Activated T-cell treated with anti-CD3 and anti-CD28 coated beads for 4 hours (primary cell): ENCODE measurements around the gene ACKR1.
A peak's percentile ranks its signal among the peaks of the same experiment; 100 is the strongest.

ENCODE experiments used
- DNase-seq: peaks from one replicate; pipeline ENCODE4 v3.0.0-alpha.2; 2020

The ACKR1 gene

DNA sequence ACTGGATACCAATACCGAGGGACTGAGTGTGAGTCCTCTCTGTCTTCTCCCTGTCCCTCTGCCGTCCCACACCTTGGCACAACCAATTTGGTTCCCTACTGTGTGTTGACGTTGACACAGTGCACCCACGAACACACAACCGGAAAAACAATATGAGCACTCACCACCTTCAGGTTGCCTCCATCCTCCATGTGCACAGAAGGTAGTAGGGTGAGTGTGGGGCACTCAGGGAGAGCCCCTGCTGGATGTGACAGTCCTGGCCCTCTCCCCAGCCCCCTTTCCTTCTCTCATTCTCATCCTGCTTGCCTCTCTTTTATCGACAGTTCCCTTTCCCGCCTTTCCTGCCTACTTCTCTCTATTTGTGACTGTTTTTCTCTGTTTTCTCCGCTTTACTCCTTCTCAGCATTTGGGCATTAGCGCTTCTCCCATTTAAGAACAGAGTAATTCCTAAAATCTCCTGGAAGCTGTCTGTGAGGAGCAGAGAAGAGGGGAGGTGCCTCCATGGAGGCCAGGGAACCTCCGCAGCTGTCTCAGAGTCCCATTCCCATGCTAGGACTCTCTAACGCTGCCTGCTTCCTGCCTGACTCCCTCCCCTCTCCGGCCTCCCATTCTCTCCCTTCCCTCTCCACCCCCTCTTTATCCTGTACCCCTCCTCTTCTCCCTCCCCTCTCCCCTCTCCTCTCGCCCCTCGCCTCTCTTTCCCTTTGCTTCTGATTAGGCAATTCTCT, 16.9 kb upstream of the ACKR1 start:
- no peak for DNase-seq

DNA sequence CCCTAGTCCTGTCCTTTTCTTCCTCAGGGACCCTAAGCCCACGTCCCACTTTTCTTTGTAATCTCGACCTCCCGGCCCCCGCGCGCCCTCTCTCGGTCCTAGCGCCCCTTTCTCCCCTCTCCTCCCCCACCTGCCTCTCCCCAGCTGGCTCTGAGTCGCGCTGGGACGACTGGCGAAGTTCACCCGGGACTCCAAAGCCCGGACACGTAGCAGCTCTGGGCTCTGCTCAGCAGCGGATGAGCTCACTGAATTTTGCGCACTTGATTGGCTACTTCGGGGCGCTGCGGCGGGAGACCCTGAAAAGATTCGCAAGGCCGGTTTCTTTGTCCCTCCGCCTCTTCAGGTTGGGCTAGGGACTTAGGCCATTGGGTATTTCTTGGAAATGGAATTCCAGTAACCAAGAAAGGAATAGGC, 16.3 kb upstream of the ACKR1 start:
- no peak for DNase-seq

DNA sequence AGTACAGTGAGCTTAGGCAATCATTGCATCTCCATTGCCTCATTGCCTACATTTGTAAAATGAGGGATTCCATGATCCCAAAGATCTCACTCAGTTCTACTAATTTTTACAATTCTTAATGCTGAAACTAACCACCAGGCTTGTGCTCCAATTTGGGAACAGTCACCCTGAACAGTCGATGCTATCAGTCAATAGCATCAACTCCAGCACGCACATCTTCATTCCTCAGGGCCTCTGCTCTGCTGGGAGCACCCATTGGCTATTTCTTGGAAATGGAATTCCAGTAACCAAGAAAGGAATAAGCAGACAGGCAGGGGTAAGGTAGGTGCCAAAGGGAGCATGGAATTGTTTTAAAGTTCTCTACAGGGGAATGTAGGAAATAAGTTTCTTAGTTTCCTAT, 14.2 kb upstream of the ACKR1 start:
- no peak for DNase-seq

DNA sequence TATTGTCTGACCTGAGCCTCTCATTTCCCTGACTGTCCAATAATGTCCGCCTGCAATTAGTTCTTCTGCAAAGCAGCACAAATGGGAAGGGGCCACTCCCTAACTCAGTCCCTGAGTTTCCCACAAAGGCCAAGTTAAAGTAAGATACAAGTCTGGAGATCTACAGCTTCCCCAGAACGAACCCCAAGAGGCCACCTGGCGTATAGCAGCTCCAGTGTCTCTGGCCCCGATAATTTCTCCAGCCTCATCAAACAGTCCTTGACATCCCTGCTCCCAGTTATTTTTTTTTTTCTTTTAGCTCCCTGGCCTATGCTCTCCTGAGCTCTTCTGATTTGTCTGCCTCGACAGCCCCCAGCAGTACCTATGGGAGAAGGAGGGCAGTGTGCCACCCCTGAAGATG, 8.1 kb upstream of the ACKR1 start:
- no peak for DNase-seq

DNA sequence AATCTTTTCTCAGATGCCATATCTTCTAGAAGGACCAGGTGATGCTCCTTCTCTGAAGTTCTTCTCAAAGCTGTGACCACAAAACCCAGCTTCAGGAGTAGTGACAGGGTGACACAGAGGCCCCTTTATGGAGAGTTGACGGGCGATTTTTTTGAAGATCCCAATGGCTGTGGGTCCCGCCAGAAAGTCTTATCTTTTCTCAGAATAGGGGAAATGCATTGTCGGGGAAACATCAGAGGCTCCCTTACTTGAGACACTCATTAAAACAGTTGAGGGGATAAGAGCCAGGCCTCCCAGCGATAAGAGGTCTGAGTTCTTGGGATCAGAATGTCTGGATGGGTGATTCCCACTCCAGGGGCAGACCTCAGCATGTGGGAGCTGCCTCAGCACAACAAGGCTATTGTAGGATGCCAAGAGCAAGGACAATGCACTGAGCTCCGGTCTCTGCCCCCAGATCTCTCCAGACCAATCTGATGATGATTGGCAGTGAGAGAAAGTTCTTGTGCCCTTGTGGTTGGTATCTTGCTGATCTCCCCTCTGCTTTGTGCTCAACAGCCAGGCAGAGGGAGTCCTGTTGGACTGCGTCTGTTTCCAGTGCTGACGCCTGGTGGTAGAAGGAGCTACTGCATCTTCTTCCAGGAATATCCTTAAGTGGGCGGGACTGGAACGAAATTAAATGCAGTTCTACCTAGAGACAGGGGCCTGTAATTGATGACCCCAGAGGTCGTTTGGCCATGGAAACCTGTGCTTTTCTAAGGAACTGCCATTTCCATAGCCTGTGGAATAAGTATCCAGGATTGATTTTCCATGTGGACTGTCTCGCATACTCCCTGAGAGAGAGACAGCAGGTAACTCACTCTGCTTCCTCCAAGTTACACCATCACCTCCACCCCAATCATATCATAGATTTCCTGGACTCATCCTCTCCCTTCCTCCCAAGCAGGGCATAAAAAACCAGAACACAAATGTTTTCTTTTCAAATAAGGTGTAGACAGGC, 6.8 kb upstream of the ACKR1 start:
- peak; percentile 21 for DNase-seq

DNA sequence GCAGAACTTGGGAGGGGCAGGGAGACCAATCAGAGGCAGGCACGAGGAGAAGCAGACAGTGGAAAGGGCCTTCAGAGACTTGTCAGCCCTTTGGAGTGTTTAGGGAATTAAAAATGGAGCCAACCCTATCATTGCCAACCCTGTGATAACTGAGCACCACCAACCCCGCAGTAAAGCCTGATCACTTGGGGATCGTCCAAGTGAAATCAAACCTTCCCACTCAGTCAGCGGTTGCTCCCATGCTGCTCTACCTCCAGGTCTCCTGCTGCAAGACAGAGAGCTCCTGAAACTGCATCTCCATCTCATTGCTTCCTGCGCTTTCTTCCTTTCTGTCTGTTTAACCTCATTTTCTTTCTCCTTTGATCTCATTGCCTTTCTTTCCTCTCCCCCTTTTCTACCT, 4.8 kb upstream of the ACKR1 start:
- no peak for DNase-seq

DNA sequence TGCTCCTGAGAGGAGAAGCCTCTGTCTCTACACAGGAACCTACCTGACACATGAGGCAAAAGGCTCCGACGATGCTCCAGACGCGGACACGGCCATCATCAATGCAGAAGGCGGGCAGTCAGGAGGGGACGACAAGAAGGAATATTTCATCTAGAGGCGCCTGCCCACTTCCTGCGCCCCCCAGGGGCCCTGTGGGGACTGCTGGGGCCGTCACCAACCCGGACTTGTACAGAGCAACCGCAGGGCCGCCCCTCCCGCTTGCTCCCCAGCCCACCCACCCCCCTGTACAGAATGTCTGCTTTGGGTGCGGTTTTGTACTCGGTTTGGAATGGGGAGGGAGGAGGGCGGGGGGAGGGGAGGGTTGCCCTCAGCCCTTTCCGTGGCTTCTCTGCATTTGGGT, 3.9 kb upstream of the ACKR1 start:
- no peak for DNase-seq

DNA sequence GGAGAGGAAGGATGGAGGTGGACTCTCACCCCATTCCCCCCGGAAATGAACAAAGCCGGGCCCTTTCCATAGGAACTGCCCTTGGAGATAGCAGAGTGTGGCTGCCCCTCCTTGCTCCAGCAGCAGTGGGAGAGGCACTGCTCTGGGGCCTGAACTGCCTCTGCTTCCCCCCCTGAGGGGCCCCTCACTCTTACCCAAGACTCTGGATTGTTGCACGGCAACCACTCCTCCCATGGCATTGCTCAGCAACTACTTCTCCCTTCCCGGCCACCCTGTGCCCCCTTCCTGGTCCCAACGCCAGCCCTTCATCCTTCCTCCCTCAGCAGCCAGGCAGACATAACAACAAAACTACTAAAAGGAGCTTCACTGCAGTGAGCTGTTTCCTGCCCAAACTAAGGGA, 3.0 kb upstream of the ACKR1 start:
- DNase-seq: no peak

DNA sequence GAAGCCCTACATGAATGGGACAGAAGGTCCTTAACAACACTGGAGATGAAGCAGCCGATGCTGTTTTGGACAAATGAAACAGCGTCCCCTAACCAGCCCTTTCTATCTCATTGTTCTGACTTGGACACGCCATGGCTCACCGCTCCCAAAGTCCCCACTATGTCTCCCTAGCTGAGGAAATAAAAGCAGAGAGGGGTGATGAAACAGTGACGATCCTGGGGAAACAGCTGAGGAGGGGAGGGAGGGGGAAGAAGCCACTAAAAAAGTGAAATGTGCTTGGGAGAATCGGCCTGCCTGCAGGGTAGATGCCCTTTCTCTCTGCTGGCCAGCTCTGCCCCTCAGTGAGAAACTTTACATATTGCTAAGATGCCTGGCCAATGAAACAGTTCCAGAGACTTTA, 1.1 kb upstream of the ACKR1 start:
- DNase-seq: no peak

DNA sequence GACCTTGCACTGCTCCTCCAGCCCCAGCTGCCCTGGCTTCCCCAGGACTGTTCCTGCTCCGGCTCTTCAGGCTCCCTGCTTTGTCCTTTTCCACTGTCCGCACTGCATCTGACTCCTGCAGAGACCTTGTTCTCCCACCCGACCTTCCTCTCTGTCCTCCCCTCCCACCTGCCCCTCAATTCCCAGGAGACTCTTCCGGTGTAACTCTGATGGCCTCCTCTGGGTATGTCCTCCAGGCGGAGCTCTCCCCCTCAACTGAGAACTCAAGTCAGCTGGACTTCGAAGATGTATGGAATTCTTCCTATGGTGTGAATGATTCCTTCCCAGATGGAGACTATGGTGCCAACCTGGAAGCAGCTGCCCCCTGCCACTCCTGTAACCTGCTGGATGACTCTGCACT, 550 bp downstream of the ACKR1 start:
- DNase-seq: no peak

DNA sequence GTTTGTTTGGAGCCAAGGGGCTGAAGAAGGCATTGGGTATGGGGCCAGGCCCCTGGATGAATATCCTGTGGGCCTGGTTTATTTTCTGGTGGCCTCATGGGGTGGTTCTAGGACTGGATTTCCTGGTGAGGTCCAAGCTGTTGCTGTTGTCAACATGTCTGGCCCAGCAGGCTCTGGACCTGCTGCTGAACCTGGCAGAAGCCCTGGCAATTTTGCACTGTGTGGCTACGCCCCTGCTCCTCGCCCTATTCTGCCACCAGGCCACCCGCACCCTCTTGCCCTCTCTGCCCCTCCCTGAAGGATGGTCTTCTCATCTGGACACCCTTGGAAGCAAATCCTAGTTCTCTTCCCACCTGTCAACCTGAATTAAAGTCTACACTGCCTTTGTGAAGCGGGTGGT, 1.4 kb downstream of the ACKR1 start:
- no peak for DNase-seq

DNA sequence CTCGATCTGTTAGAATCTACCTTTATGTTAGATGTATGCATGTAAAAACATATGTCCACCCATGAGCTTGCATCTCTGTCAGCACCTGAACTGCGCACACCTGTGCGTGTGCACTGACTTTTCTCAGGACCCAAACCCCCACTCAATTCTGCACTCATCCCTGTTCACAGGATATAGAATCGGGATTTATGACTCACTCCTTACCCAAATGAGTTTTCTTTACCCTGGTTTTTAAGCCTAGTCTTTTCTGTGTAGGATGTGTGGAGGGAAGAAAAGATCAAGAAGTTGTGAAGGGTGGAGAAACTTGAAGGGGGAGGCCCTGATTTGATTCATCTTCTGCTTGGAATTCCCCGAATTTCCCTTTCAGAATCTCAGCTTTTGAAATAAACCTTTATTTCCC, 2.4 kb downstream of the ACKR1 start:
- DNase-seq: no peak

DNA sequence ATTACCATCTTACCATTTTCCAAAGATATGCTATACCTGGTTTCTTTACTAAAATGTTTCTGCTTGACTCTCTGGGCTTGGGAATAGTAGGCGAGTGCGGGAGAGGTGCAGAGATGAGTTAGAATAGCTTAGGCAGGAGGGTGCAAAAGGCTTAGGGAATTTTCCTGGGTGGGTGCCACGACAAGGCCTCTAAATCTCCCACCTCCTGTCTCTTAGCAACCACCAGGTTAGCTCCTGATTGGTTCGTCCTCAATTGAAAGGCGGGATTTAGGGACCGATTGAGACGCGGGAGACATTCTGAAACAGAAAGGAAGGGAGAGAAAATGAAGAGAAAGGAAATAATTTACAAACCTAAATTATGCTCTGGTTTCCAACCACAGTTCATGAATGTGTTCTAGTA, 3.1 kb downstream of the ACKR1 start:
- DNase-seq: no peak

DNA sequence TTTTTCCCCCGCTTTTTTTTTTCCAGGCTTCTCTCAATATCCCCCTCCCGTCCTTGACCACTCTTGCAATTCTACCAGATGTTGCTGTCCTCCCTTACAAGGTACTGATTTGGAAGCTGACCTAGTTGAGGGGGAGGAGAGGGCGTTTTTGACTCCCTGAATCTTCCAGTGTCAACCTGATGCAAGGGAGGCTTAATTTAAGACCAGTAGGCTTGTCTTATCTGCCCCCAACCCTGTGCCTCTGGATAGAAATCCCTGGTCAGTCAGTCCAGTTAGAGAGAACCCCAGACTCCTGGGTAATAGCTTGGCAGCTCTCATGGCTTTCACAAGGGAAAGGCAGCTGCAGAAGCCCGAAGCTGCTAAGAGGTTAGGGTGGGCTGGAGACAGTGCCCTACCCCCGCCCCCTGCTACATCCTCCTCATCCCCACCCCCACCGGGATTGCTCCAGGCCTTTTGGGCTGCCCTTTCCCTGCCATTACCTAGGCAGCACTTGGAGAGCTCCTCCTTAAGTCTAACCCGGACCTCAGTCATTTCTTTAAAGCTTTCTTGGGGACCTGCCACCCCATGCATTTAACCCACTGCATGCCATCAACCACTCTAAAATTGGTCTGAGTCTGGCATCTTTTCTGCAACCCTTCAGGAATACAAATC, 3.6 kb downstream of the ACKR1 start:
- DNase-seq: no peak

DNA sequence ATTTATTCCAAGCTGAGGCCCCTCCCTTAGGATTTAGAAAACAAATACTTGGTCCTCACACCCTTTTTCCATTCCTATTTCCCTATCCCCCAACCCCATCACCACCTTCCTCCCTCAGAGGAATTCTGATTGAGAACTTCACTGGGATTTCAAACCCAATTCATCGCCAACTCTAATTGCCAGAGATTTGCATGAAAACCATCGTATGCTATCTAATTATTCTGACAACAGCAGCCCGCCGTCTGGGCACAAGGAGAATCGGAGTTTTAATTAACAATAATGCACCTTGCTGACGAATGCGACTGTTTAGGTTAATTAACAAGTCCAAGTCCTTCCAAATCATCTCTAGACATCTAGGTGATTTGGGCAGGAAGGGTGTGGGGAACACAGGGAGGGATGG, 4.4 kb downstream of the ACKR1 start:
- no peak for DNase-seq

DNA sequence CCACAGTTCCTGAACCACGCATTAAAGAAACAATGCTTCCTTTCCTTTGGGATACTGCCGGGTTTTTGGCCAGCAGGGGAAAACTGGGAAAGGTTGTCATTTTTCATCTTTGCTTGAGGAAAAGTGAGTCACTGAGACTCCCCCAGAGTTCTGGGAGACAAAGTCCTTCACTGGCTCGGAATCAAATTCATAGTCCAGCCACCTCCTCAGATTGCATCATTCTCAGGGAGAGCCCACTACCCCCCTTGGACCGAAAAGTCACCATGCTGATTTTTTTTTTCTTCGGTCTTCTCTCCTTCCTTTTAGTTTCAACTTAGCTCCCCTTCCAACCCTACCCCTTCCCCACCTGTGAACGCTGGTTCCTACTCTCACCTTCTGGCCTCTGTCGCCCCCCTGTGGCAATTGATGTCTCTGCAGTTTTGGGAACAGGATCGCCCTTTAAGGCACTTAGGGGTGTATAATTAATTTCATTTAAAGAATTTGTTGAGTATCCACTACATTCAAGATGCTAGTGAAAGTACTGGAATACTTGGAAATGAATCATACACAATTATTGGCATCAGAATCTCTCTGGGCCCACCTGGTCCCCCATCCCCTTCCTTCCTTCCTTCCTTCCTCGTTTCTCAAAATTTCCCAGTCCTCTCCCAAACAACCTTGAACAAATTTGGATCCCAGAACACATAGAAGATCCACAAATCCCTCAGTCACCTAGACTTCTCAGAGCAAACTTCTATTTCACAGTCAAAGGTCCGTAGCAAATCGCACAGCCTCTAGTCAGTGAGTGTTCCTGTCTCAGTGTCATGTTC, 6.9 kb downstream of the ACKR1 start:
- peak; percentile 25 for DNase-seq

DNA sequence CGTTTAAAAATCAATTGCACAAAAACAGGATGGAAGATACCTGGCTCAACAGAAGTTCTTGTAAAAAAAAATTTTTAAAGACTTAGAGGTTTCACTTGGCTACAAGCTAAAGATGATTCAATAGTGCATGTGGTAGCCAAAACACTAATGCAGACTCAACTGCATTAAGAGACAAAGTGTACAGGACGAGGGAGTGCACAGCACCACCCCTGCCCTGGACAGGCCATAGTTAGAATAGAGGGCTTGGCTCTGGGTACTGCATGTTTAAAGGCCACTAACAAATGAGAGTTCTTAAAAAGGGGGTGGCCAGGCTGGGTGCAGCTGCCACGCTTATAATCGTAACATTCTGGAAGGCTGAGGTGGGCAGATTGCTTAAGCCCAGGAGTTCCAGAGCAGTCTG, 7.9 kb downstream of the ACKR1 start:
- no peak for DNase-seq

DNA sequence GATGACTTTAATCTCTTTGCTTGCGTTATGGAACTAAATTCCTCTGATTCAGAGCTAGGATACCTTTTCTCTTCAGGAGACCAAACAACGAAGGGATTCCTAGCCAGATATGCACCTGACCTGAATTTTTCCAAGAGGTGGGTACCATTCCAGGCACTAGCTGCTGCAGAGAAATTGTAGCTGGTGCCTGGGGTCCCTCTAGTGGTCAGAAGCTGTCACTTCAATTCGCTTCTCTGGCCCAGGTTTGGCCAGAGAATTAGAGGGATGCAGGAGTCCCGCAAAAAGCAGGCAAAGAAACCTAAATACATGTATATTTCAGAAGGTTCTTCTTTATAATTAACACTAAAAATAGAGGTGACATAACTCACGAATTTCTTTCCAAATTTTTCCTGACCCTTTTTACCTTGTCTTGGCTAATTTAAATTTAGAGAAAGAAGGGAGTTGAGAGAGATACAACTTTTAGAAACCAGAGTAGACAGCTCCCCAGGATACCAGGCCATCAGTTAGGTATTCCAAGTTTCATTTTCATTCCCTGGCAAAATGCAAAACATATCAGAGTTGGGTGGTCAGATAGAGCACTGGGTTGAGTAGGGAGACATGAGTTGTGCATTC, 9.6 kb downstream of the ACKR1 start:
- DNase-seq: peak; percentile 10

DNA sequence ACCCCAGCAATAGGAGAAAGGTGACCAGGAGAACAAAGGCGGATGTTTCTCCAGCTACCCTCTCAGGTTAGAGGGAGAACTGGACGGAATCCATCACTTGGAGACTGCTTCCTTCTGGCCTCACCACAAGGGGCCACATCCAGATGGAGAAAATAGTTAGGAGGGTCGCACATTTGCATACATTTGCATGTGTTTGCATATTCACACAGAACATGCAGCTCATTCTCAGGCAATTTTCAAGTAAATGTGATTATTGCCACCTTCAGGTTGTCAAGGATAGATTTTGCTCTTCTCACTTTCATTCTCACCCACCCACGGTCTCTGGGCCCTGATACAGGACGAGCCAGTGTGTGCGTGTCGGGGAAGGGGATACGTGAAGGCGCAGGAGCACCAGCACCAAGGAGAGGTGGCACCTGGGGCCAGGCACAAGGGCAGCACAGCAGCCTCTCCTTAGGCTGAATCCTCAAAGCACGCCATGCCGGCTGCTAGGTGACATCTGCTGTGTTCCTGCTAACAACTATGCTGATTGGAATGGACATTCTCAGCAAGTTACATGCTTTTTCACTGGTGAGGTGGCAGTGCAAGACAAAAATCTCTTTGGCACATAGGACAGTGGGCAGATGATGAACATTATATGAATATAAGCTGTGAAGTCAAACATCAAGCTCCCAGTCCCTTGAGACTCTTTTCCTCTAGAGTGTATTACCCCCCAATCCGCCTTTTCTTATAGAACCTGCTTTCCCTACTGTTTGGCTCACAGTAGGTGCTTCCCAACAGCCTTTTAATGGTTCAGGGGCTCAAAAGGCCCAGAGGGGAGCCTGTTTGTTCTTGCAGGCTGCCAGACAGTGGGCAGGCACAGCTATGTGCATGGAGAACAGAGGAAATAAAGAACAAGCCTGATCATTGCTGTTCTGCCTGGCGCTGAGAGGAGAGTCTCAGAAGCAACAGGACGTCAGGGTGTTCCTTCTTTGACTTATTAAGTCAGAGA, 14.3 kb downstream of the ACKR1 start:
- DNase-seq: no peak

DNA sequence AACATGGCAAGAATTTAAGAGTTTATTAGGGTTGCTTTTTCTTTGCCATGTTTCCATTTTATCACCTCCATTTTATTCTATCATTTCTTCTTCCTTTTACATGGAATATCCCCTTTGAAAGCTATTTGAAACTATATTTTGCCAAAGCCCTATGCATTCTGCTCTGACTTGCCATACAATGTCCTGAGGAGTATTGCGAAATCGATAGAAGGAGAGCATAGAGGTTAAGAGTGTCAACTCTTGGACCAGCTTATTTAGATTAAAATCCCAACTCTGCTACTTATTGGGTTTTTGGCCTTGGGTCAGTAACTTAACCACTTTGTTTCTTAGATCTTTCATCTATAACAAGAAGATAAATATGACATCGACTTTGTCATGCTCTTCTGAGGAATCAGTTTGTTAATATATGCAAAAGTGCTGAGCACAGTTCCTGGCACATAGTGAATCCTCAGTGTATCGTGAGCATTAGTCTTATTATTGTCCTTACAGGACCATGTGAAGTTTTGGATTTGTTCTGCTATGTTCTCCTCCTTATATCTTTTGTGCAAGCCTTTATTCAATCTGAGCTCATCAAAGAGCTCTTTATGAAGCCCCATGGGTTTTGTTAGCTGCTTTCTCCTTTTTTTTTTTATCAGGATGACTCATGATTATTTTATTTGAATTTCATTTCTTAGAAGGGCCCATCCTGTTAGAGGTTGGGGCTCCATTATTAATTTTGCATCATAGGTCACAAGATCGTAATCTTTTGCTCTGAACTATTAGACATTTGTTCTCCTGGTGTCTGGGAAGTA, 17.6 kb downstream of the ACKR1 start:
- no peak for DNase-seq
